RWPE1 (cell line): Measurements from ENCODE around the gene NELL1.
"Not testable (repeated sequence)": the region's sequence is repeated elsewhere in the genome, so short reads cannot be mapped to it uniquely, and the experiment has no call there.

ENCODE experiments used
- CTCF ChIA-PET: fragments of 350-600 bp; sonication (Branson Sonifier 250); formaldehyde crosslinking; extraction: SDS; loops from one replicate; lab custom pipeline; 2021; lab: Yijun Ruan, JAX
- POLR2A ChIA-PET: fragments of 400-600 bp; formaldehyde crosslinking; extraction: SDS; loops from one replicate; lab custom pipeline; 2020; ENCODE audit warnings: antibody characterized with exemption; ENCODE audit not compliant: low non-redundant PET; lab: Yijun Ruan, JAX
- DNase-seq: peaks from one replicate; pipeline ENCODE4 v3.0.0; 2012; ENCODE audit warnings: low spot score
- H3K27ac ChIP-seq: fragments of 450-650 bp; 2 replicates; pipeline ENCODE4 v1.5.1; 2017
- CTCF ChIP-seq: fragments of 450-650 bp; conservative IDR thresholded peaks from 2 replicates; pipeline ENCODE4 v1.5.1; 2017; ENCODE audit warnings: low read depth, mild to moderate bottlenecking

Gene NELL1

GRCh38 chr11:20854215-20854955 is 185.0 kb downstream of the NELL1 start:
- no peak for DNase-seq
- ChIA-PET POLR2A (no interaction called here), CTCF (no interaction called here)
- H3K27ac ChIP-seq, result no peak overlapping the region
- no peak for TF ChIP-seq CTCF

GRCh38 chr11:20861322-20861721 is 191.9 kb downstream of the NELL1 start:
- DNase-seq, result no peak
- no peak for TF ChIP-seq CTCF
- CTCF ChIA-PET, result no interaction called here
- POLR2A ChIA-PET, result no interaction called here
- no peak overlapping the region for H3K27ac ChIP-seq

- DNase-seq, H3K27ac ChIP-seq, CTCF ChIA-PET, POLR2A ChIA-PET: not testable (repeated sequence)
These were observed 192.9 kb downstream of the NELL1 start for GRCh38 chr11:20862263-20862662.

- CTCF ChIA-PET, result no interaction called here
These were observed 195.2 kb downstream of the NELL1 start for GRCh38 chr11:20864628-20865027.

GRCh38 chr11:20865161-20865560 is 195.8 kb downstream of the NELL1 start:
- DNase-seq, result no peak
- H3K27ac ChIP-seq, result no peak overlapping the region
- POLR2A ChIA-PET, result no interaction called here
- TF ChIP-seq CTCF, result no peak
- CTCF ChIA-PET, result no interaction called here

More at GRCh38 chr11:20864628-20865027, 195.2 kb downstream of the NELL1 start:
- H3K27ac ChIP-seq, result no peak overlapping the region
- DNase-seq, result no peak
- TF ChIP-seq CTCF, result no peak
- POLR2A ChIA-PET, result no interaction called here

GRCh38 chr11:20869123-20869522 is 199.7 kb downstream of the NELL1 start:
- H3K27ac ChIP-seq, result no peak overlapping the region
- ChIA-PET POLR2A (no interaction called here), CTCF (no interaction called here)

More at GRCh38 chr11:20869123-20869522, 199.7 kb downstream of the NELL1 start:
- no peak for DNase-seq
- no peak for TF ChIP-seq CTCF
